Naive thymus-derived CD4-positive, alpha-beta T cell (primary cell): ENCODE results near the gene SETD2. TPM values are rescaled to one million over a fixed set of nuclear protein-coding genes. Genes with fewer than 3 reads are reported as not detected.
A peak's percentile ranks its signal among the peaks of the same experiment; 100 is the strongest.
"Not testable (repeated sequence)": the region's sequence is repeated elsewhere in the genome, so short reads cannot be mapped to it uniquely, and the experiment has no call there.

Source experiments
- ATAC-seq: fragments of 150-1000 bp; cut with Tn5 transposase; 2 replicates; pipeline ENCODE4 v1.10.0; 2021; ENCODE audit warnings: mild to moderate bottlenecking, moderate library complexity
- CTCF ChIA-PET: fragments of 350-600 bp; sonication (Branson Sonifier 250); formaldehyde crosslinking; loops from one replicate; lab custom pipeline; 2021; ENCODE audit warnings: antibody characterized with exemption; lab: Charles Lee
- POLR2A ChIA-PET: fragments of 350-600 bp; sonication (Branson Sonifier 250); formaldehyde crosslinking; loops from one replicate; lab custom pipeline; 2021; ENCODE audit warnings: antibody characterized with exemption, inconsistent platforms; lab: Charles Lee
- DNase-seq, 9 donors: peaks; one replicate each; pipeline versions ENCODE4 v3.0.0 to v3.0.0-alpha.2; 2020 to 2022; ENCODE audit warnings: mixed read lengths in 1 of 9
- H3K27ac ChIP-seq: one replicate; pipeline ENCODE4 v1.7.0; 2013; ENCODE audit warnings: mild to moderate bottlenecking, low read depth, low read length, moderate library complexity
- H3K27me3 ChIP-seq, 2 donors: one replicate each; pipeline ENCODE4 v1.7.0; 2013; ENCODE audit warnings: low read length in 2 of 2, mild to moderate bottlenecking in 2 of 2, moderate library complexity in 2 of 2; ENCODE audit not compliant: control insufficient read depth in 2 of 2, insufficient read depth in 2 of 2
- H3K36me3 ChIP-seq, 3 experiments: 1 replicate in 2 of 3; 2 replicates in 1 of 3; pipeline ENCODE4 v1.7.0; 2013; ENCODE audit warnings: low read length in 3 of 3, mild to moderate bottlenecking in 3 of 3, moderate library complexity in 1 of 3; ENCODE audit not compliant: insufficient read depth in 3 of 3, control insufficient read depth in 2 of 3
- H3K4me1 ChIP-seq, 2 donors: one replicate each; pipeline ENCODE4 v1.7.0; 2013; ENCODE audit warnings: low read length in 2 of 2, mild to moderate bottlenecking in 2 of 2, moderate library complexity in 1 of 2; ENCODE audit not compliant: control insufficient read depth in 2 of 2, insufficient read depth in 2 of 2
- H3K4me3 ChIP-seq: 2 replicates; pipeline ENCODE4 v1.7.0; 2013; ENCODE audit warnings: mild to moderate bottlenecking, low read length
- H3K9me3 ChIP-seq, 3 experiments: 1 replicate in 2 of 3; 2 replicates in 1 of 3; pipeline ENCODE4 v1.7.0; 2013; ENCODE audit warnings: low read length in 3 of 3; ENCODE audit not compliant: control insufficient read depth in 2 of 3
- H3K27ac Mint-ChIP-seq, 9 donors: one replicate each; pipeline ENCODE4 v1.8.0; 2020 to 2022; ENCODE audit warnings: mixed read lengths in 9 of 9, mild to moderate bottlenecking in 8 of 9, moderate library complexity in 5 of 9, inconsistent platforms in 2 of 9
- H3K27me3 Mint-ChIP-seq, 5 donors: one replicate each; pipeline ENCODE4 v1.8.0; 2021 to 2022; ENCODE audit warnings: mixed read lengths in 5 of 5, mild to moderate bottlenecking in 1 of 5
- H3K36me3 Mint-ChIP-seq, 5 donors: one replicate each; pipeline ENCODE4 v1.8.0; 2020 to 2022; ENCODE audit warnings: mixed read lengths in 5 of 5, mild to moderate bottlenecking in 3 of 5, inconsistent platforms in 1 of 5
- H3K4me1 Mint-ChIP-seq, 7 donors: one replicate each; pipeline ENCODE4 v1.8.0; 2020 to 2022; ENCODE audit warnings: mixed read lengths in 7 of 7, mild to moderate bottlenecking in 3 of 7, inconsistent platforms in 1 of 7
- H3K4me3 Mint-ChIP-seq, 10 donors: one replicate each; pipeline ENCODE4 v1.8.0; 2020 to 2022; ENCODE audit warnings: mild to moderate bottlenecking in 10 of 10, mixed read lengths in 10 of 10, moderate library complexity in 6 of 10, inconsistent platforms in 2 of 10
- H3K9me3 Mint-ChIP-seq, 11 donors: one replicate each; pipeline ENCODE4 v1.8.0; 2020 to 2022; ENCODE audit warnings: mixed read lengths in 11 of 11, mild to moderate bottlenecking in 4 of 11, inconsistent platforms in 1 of 11, moderate library complexity in 1 of 11
- intact Hi-C, 2 donors: fragments of 100-400 bp; cut with micrococcal nuclease; formaldehyde crosslinking; loops; one replicate each; pipeline ENCODE4 v1.15.1; 2023
- polyA plus RNA-seq, 2 donors: library from polyadenylated mRNA; unstranded; fragments of 300-500 nt; fragmentation: Illumina TruSeq; gene quantifications; one replicate each; pipeline ENCODE4 v1.2.3, GENCODE V29; 2021
- total RNA-seq, 6 experiments: library from RNA in 5 of 6; stranded (reverse) in 5 of 6; gene quantifications; 1 replicate in 5 of 6; 2 replicates in 1 of 6; pipeline ENCODE4 v1.2.3 and lab custom pipeline; 2021 to 2026

The SETD2 gene, protein sequence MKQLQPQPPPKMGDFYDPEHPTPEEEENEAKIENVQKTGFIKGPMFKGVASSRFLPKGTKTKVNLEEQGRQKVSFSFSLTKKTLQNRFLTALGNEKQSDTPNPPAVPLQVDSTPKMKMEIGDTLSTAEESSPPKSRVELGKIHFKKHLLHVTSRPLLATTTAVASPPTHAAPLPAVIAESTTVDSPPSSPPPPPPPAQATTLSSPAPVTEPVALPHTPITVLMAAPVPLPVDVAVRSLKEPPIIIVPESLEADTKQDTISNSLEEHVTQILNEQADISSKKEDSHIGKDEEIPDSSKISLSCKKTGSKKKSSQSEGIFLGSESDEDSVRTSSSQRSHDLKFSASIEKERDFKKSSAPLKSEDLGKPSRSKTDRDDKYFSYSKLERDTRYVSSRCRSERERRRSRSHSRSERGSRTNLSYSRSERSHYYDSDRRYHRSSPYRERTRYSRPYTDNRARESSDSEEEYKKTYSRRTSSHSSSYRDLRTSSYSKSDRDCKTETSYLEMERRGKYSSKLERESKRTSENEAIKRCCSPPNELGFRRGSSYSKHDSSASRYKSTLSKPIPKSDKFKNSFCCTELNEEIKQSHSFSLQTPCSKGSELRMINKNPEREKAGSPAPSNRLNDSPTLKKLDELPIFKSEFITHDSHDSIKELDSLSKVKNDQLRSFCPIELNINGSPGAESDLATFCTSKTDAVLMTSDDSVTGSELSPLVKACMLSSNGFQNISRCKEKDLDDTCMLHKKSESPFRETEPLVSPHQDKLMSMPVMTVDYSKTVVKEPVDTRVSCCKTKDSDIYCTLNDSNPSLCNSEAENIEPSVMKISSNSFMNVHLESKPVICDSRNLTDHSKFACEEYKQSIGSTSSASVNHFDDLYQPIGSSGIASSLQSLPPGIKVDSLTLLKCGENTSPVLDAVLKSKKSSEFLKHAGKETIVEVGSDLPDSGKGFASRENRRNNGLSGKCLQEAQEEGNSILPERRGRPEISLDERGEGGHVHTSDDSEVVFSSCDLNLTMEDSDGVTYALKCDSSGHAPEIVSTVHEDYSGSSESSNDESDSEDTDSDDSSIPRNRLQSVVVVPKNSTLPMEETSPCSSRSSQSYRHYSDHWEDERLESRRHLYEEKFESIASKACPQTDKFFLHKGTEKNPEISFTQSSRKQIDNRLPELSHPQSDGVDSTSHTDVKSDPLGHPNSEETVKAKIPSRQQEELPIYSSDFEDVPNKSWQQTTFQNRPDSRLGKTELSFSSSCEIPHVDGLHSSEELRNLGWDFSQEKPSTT (N-terminal part only)
- total RNA-seq (10 to 100 TPM; 49.2 to 77.3 (median 71.1) TPM), polyA plus RNA-seq (10 to 100 TPM; 11.0 to 25.9 TPM), total RNA-seq (lab: John Stamatoyannopoulos, UW) (227 reads per million, percentile 94 among the genes with 10 or more reads in this experiment)

DNA sequence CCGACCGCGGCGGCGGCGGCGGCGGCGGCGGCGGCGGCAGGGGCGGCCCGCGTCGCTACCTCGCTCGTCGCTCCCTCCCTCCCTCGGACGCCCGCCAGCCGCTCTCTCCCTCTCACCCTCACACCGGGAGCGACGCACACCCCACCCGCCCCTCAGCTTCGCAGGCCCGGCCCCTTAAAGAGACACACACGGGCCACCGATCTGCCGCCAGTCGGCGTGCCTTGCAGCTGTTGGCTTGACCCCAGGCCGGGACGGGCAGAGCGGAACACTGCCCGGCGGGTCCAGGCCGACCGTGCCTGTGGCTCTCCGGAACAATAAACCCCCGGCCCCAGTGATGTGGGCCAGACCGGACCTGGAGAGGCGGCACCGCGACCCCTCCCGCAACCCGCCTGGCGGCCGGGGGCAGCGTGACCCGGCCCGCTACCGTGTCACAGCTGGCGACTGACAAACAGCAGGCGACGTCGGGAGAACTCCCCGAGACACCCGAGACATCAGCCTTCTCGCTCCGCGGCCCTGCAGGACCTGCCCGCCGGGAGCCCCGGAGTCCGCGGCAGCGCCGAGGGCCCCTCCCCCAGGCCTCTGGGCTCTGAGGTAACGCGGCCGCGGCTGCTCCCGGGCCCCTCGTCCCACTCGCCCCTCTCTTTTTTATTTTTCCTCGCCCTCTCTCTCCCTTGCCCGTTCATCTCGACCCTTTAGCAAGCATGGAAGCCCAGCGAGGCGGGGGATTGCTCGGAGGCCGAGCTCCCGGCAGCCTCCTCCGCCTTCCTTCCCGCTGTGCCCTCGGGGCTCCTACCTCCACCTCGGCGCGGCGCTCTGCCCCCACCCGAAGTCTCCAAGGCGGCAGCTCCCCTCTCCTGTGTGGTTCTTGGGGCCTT, at the start of gene SETD2:
Gene SETD2, minus strand, starts transcription at position 107 of the 875 bp plus-strand sequence. CDS start 189 bp downstream, outside the sequence.
- Histone ChIP-seq H3K9me3 (no peaks in the 10 kb centered on the region), H3K27me3 (no peaks in the 10 kb centered on the region), H3K4me3 (peak within 1 kb of the TSS; percentile 77), H3K27ac (peak within 1 kb of the TSS; percentile 96), H3K36me3 (peaks cover 0 to 8% (median 0%) of the 10 kb centered on the region in 3 experiments), H3K4me1 (peaks cover 30 to 36% of the 10 kb centered on the region in 2 donors)
- DNase-seq (peak; percentile 67 to 86 (median 82)), ATAC-seq (peak; percentile 92)
- Mint-ChIP-seq H3K27me3 (no peaks in the 10 kb centered on the region), H3K4me1 (peaks cover 34 to 68% (median 56%) of the 10 kb centered on the region in 7 donors), H3K9me3 (peaks cover 0 to 4% (median 0%) of the 10 kb centered on the region in 11 donors), H3K36me3 (peaks cover 0 to 12% (median 4%) of the 10 kb centered on the region in 5 donors), H3K4me3 (peak within 1 kb of the TSS; percentile 90 to 99 (median 98)), H3K27ac (peak within 1 kb of the TSS; percentile 94 to 99 (median 99))
- ChIA-PET POLR2A (interaction anchor here (0.6 to 1.8 kb wide), 8 partner anchors 12 to 468 kb away, joined by 3 to 11 read pairs (median 5); partner anchors contain the start of genes CCDC12, KIF9 and KLHL18), CTCF (interaction anchor here (0.6 to 1.7 kb wide), 7 partner anchors 8 to 220 kb away, joined by 3 to 5 read pairs (median 4); no protein-coding TSS in a partner anchor)
- intact Hi-C loops = loop anchor here (1.0 to 10.0 kb wide), 14 partner anchors 12 to 1469 kb away; partner anchors contain the start of genes CCDC12 (in 2 of the 2), KIF9 (in 2 of the 2), KLHL18 (in 2 of the 2) and SCAP (in 2 of the 2)

DNA sequence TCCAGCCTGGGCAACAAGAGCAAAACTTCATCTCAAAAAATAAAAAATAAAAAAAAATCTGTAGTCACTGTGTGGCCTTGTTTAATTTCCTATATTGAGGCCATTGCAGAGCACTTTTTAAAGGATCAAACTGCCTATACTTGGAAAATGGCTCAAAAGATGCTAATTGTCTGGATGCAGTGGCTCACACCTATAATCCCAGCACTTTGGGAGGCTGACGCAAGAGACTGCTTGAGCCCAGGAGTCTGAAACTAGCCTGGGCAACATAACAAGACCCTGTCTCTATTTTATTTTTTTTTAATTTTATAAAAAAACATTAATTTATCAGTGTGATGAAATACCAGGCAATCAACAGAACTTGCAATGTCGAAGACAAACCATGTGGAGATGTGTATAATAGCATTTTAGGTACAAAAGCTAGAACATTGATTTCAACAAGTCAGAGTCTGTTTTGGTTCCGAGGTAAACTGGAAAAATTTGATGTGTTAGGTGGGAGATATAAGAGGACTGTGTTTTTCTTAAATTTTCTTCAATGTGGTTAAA, 47.0 kb upstream of the SETD2 start:
- Mint-ChIP-seq H3K27me3 (no peaks in the 10 kb centered on the region), H3K27ac (no peak overlapping the region), H3K4me3 (no peak overlapping the region), H3K4me1 (peaks cover 0 to 2% (median 0%) of the 10 kb centered on the region in 7 donors), H3K36me3 (no peaks in the 10 kb centered on the region), H3K9me3 (peaks cover 0 to 1% (median 0%) of the 10 kb centered on the region in 11 donors)
- Histone ChIP-seq H3K4me3 (no peak overlapping the region), H3K9me3 (no peaks in the 10 kb centered on the region), H3K27me3 (no peaks in the 10 kb centered on the region), H3K36me3 (no peaks in the 10 kb centered on the region), H3K27ac (no peak overlapping the region), H3K4me1 (no peaks in the 10 kb centered on the region)
- no peak for DNase-seq
- POLR2A ChIA-PET = no interaction called here
- intact Hi-C loops = no loop called here
- CTCF ChIA-PET = no interaction called here
- ATAC-seq = no peak

DNA sequence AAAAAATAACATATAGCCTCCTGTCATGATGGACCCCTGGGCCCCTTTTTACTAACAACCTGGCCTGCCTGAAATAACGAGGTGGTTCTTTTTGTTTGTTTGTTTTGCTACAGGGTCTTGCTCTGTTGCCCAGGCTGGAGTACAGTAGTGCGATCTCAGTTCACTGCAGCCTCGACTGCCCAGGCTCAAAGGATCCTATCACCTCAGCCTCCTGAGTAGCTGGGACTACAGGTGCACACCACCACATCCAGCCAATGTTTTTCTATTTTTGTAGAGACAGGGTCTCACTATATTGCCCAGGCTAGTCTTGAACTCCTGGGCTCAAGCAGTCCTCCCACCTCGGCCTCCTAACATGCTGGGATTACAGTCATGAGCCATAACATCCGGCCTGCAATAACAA, 42.1 kb upstream of the SETD2 start:
- DNase-seq, H3K36me3 Mint-ChIP-seq, H3K27me3 ChIP-seq, H3K4me3 ChIP-seq, H3K4me1 Mint-ChIP-seq, ATAC-seq, H3K27me3 Mint-ChIP-seq, CTCF ChIA-PET, H3K27ac ChIP-seq, H3K9me3 ChIP-seq, H3K27ac Mint-ChIP-seq, H3K36me3 ChIP-seq, intact Hi-C loops, H3K4me1 ChIP-seq, H3K9me3 Mint-ChIP-seq, H3K4me3 Mint-ChIP-seq: not testable (repeated sequence)
- POLR2A ChIA-PET = interaction anchor here (0.6 kb wide), 1 partner anchor 60 kb away, joined by 4 read pairs; no protein-coding TSS in a partner anchor

DNA sequence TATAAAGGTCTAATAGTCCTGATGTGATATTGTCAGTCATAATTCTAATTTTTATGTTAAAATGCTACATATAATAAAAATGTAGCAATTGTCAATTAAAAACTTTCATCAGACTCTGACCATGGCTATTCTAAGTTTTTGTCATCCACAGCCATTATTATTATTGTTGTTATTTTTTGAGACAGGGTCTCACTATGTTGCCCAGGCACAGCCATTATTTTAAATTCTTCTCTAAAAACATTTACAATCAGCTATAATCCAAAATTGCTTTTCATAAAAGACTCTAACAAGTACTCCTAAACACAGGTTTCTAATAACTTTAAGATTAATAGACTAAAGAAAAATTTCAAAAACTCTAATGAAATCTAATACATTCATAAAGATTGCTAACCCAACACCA, 41.0 kb upstream of the SETD2 start:
- Histone ChIP-seq H3K4me1 (no peaks in the 10 kb centered on the region), H3K4me3 (no peak overlapping the region), H3K27ac (no peak overlapping the region), H3K27me3 (no peaks in the 10 kb centered on the region), H3K9me3 (no peaks in the 10 kb centered on the region), H3K36me3 (no peaks in the 10 kb centered on the region)
- Mint-ChIP-seq H3K36me3 (no peaks in the 10 kb centered on the region), H3K4me1 (no peaks in the 10 kb centered on the region), H3K27ac (no peak overlapping the region), H3K9me3 (peaks cover 0 to 1% (median 0%) of the 10 kb centered on the region in 11 donors), H3K4me3 (no peak overlapping the region), H3K27me3 (no peaks in the 10 kb centered on the region)
- POLR2A ChIA-PET = no interaction called here
- intact Hi-C loops = no loop called here
- DNase-seq (no peak), ATAC-seq (no peak)
- CTCF ChIA-PET = no interaction called here

DNA sequence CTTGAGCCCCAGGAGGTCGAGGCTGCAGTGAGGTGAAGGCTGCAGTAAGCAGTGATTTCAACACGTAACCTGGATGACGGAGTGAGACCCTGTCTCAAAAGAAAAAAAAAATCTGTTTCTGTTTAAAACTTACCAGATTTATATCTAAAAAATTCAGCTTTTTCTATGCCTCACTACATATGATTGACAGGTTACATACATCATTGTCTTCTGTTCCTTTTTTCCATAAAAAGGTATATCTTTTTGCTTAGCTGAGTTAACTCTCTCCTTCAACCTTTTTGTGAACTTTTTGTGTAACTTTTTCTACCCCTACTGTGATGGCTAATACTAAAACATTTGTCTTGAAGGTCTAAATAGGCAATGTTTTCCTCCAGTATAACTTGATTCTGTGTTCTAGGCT, 38.6 kb upstream of the SETD2 start:
- no peaks in the 10 kb centered on the region for H3K27me3 Mint-ChIP-seq
- no peaks in the 10 kb centered on the region for H3K36me3 ChIP-seq
- H3K9me3 Mint-ChIP-seq = peaks cover 0 to 1% (median 0%) of the 10 kb centered on the region in 11 donors
- ChIA-PET CTCF (interaction anchor here (0.6 kb wide), 1 partner anchor 119 kb away, joined by 3 read pairs; no protein-coding TSS in a partner anchor), POLR2A (no interaction called here)
- H3K9me3 ChIP-seq = no peaks in the 10 kb centered on the region
- H3K4me3 ChIP-seq = no peak overlapping the region
- no peak for DNase-seq
- no peak overlapping the region for H3K27ac ChIP-seq
- H3K27me3 ChIP-seq = no peaks in the 10 kb centered on the region
- ATAC-seq = no peak
- H3K4me3 Mint-ChIP-seq = no peak overlapping the region
- H3K27ac Mint-ChIP-seq = no peak overlapping the region
- intact Hi-C loops = no loop called here
- H3K36me3 Mint-ChIP-seq = no peaks in the 10 kb centered on the region
- H3K4me1 Mint-ChIP-seq = no peaks in the 10 kb centered on the region
- H3K4me1 ChIP-seq = no peaks in the 10 kb centered on the region
